ENCODE data around the gene SLX9.

DNA sequence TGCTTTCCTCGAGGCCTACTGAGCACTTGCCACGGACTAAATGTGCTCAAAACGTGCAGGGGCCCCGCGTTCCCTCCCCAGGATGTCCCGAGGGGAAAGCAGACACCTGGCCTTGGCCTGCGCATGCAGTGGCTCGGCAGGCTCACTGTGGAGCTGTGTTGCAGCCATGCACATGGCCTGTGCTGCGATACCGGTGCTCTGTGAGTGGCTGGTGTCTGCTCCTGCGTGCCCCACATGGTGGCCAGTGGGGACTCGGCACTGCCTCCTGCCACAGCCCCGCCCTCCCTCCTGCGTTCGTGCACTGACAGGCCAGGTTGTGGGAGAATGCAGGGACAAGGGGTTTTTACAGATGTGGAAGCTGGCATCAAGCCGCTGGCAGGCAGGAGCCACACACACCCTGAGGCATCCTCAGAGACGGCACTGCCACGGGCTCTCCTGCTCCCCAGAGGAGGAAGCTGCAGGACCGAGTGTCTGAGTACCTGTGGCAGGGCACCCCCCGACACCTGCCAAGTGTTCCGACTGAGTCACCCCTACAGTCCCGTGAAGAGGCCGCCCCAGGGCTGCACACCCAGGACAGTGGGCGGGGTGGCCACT lies 49.4 kb upstream of the SLX9 start:
- TF ChIP-seq, protein P1, sequence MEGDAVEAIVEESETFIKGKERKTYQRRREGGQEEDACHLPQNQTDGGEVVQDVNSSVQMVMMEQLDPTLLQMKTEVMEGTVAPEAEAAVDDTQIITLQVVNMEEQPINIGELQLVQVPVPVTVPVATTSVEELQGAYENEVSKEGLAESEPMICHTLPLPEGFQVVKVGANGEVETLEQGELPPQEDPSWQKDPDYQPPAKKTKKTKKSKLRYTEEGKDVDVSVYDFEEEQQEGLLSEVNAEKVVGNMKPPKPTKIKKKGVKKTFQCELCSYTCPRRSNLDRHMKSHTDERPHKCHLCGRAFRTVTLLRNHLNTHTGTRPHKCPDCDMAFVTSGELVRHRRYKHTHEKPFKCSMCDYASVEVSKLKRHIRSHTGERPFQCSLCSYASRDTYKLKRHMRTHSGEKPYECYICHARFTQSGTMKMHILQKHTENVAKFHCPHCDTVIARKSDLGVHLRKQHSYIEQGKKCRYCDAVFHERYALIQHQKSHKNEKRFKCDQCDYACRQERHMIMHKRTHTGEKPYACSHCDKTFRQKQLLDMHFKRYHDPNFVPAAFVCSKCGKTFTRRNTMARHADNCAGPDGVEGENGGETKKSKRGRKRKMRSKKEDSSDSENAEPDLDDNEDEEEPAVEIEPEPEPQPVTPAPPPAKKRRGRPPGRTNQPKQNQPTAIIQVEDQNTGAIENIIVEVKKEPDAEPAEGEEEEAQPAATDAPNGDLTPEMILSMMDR (IDR thresholded peaks at IDR 0.05): no peak
- no peak for TF ChIP-seq EP300 (IDR thresholded peaks at IDR 0.05)
